Neural cell (in vitro differentiated cells): ENCODE results near the gene MMP24OS. TPM values are rescaled to one million over a fixed set of nuclear protein-coding genes. Genes with fewer than 3 reads are reported as not detected.

Experiments
- H2AFZ ChIP-seq: fragments of 200-600, 300-800 bp; sonication (generic), shearing (Covaris generic); 2 replicates; pipeline ENCODE4 v1.6.0; 2014; ENCODE audit warnings: low read depth, mild to moderate bottlenecking, antibody characterized with exemption, low read length, moderate library complexity
- H3F3A ChIP-seq: fragments of 200-600 bp; shearing (Covaris generic); 2 replicates; pipeline ENCODE4 v1.6.1; 2016; ENCODE audit warnings: mild to moderate bottlenecking, moderate library complexity, mixed read lengths, antibody characterized with exemption, low read length; ENCODE audit not compliant: insufficient read depth, poor library complexity, severe bottlenecking
- H3K27ac ChIP-seq: fragments of 200-600, 300-800 bp; sonication (generic), shearing (Covaris generic); 2 replicates; pipeline ENCODE4 v1.5.1; 2014; ENCODE audit warnings: mild to moderate bottlenecking, low read length, moderate library complexity
- H3K27me3 ChIP-seq: fragments of 300-800, 200-600 bp; sonication (generic), shearing (Covaris generic); 2 replicates; pipeline ENCODE4 v1.6.0; 2014; ENCODE audit warnings: mild to moderate bottlenecking, low read depth, low read length, moderate library complexity; ENCODE audit not compliant: insufficient read depth
- H3K36me3 ChIP-seq: fragments of 300-800, 200-600 bp; sonication (generic), shearing (Covaris generic); 2 replicates; pipeline ENCODE4 v1.5.1; 2014; ENCODE audit warnings: mild to moderate bottlenecking, antibody characterized with exemption, low read length, moderate library complexity; ENCODE audit not compliant: insufficient read depth
- H3K4me2 ChIP-seq: fragments of 300-800, 200-600 bp; sonication (generic), shearing (Covaris generic); 2 replicates; pipeline ENCODE4 v1.6.0; 2014; ENCODE audit warnings: mild to moderate bottlenecking, low read length
- H3K4me3 ChIP-seq: fragments of 300-800, 200-600 bp; sonication (generic), shearing (Covaris generic); 2 replicates; pipeline ENCODE4 v1.5.1; 2014; ENCODE audit warnings: mild to moderate bottlenecking, low read length, moderate library complexity
- H3K79me2 ChIP-seq: fragments of 200-600 bp; shearing (Covaris generic); replicated peaks from 2 replicates; pipeline ENCODE4 v1.6.0; 2014; ENCODE audit warnings: mild to moderate bottlenecking, low read length, moderate library complexity; ENCODE audit not compliant: insufficient read depth
- H3K9ac ChIP-seq: fragments of 300-800, 200-600 bp; sonication (generic), shearing (Covaris generic); 2 replicates; pipeline ENCODE4 v1.6.1; 2016; ENCODE audit warnings: mild to moderate bottlenecking, low read length, mixed read lengths
- H3K9me2 ChIP-seq: fragments of 200-600 bp; shearing (Covaris generic); 2 replicates; pipeline ENCODE4 v1.6.1; 2016; ENCODE audit warnings: mild to moderate bottlenecking, low read length, mixed read lengths; ENCODE audit not compliant: insufficient read depth
- H3K9me3 ChIP-seq: fragments of 200-600, 300-800 bp; sonication (generic), shearing (Covaris generic); 2 replicates; pipeline ENCODE4 v1.6.1; 2016; ENCODE audit warnings: mild to moderate bottlenecking, mixed run types, low read length, moderate library complexity, mixed read lengths
- H4K20me1 ChIP-seq: fragments of 200-600 bp; shearing (Covaris generic); 2 replicates; pipeline ENCODE4 v1.6.1; 2016; ENCODE audit warnings: mild to moderate bottlenecking, mixed run types; ENCODE audit not compliant: insufficient read depth
- EP300 ChIP-seq: fragments of 450-650 bp; conservative IDR thresholded peaks from 2 replicates; pipeline ENCODE4 v1.6.1; 2014; ENCODE audit warnings: antibody characterized with exemption, mild to moderate bottlenecking, moderate library complexity; ENCODE audit not compliant: poor library complexity, severe bottlenecking
- EZH2 ChIP-seq: fragments of 200-600, 300-800 bp; shearing (Covaris generic), sonication (generic); IDR thresholded peaks from 2 replicates; pipeline ENCODE4 v1.6.1; 2014; ENCODE audit warnings: antibody characterized with exemption, low read length, borderline replicate concordance, mild to moderate bottlenecking; ENCODE audit not compliant: insufficient read depth, poor library complexity, severe bottlenecking
- MXI1 ChIP-seq: fragments of 450-650 bp; conservative IDR thresholded peaks from 2 replicates; pipeline ENCODE4 v1.6.1; 2014; ENCODE audit warnings: antibody characterized with exemption, mild to moderate bottlenecking; ENCODE audit not compliant: poor library complexity, severe bottlenecking
- POLR2AphosphoS5 ChIP-seq: IDR thresholded peaks from 2 replicates; pipeline ENCODE4 v1.6.1; 2012
- RAD21 ChIP-seq: fragments of 450-650 bp; conservative IDR thresholded peaks from 2 replicates; pipeline ENCODE4 v1.6.1; 2014; ENCODE audit warnings: antibody characterized with exemption, mild to moderate bottlenecking, moderate library complexity
- REST ChIP-seq: IDR thresholded peaks from 2 replicates; pipeline ENCODE4 v1.6.1; 2012; ENCODE audit warnings: borderline replicate concordance
- SMC3 ChIP-seq: fragments of 450-650 bp; conservative IDR thresholded peaks from 2 replicates; pipeline ENCODE4 v1.6.1; 2014; ENCODE audit warnings: antibody characterized with exemption, mild to moderate bottlenecking, moderate library complexity; ENCODE audit not compliant: poor library complexity
- TAF1 ChIP-seq: IDR thresholded peaks from 2 replicates; pipeline ENCODE4 v1.6.1; 2012; ENCODE audit warnings: low read depth
- polyA plus RNA-seq: library from polyadenylated mRNA; depleted of rRNA; stranded (reverse); fragments of >200 nt; gene quantifications from 2 replicates; pipeline ENCODE4 v1.2.3, GENCODE V29; 2014
- TF ChIP-seq, protein P1 (sequence below): fragments of 450-650 bp; IDR thresholded peaks from 2 replicates; pipeline ENCODE4 v1.5.1; 2014; ENCODE audit warnings: antibody characterized with exemption, mild to moderate bottlenecking, moderate library complexity; ENCODE audit not compliant: poor library complexity, severe bottlenecking

MMP24OS gene
- polyA plus RNA-seq, 1 donor from 2014 or later: 7.7 TPM

DNA sequence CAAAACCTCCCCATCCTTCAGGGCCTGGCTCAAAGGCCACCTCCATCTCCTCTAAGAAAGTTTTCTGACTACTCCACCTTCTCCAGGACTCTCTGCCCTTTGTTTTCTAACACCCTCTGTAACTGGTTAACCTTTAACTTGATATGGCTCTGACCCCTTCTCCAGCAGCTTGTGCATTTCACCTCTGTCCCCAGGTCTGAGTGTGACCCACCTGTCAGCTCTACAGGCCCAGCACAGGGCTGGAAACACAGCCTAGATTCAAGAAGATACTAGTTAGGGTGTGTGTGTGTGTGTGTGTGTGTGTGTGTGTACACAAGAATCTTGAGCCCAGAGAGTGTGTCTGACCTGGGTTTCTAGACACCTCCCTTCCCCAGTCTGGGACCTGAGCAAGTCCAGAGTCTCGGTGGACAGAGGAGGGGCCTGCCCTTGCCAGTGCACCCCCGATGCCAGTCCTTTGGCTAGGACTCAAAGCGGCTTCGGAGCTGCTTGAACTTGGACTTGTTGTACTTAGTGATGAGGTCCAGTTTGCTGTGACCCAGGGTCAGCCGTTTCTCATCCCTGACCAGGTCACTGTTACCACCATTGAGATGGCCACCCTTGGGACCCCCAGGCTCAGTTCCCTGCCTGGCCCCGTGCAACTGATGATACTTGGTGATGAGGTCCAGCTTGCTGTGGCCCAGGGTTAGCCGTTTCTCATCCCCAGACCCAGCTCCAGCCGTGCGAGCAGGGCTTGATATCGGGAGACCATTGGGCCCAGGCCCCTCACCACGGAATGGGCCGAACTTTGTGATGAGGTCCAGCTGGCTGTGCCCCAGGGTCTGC lies 8.4 kb upstream of the MMP24OS start:
- Histone ChIP-seq H3K79me2 (peaks cover 16% of the 10 kb centered on the region), H3F3A (no peaks in the 10 kb centered on the region), H3K9me3 (no peaks in the 10 kb centered on the region), H2AFZ (no peak overlapping the region), H3K4me2 (no peak overlapping the region), H3K27me3 (no peaks in the 10 kb centered on the region), H3K27ac (no peak overlapping the region), H3K4me3 (no peak overlapping the region), H4K20me1 (no peaks in the 10 kb centered on the region), H3K9ac (no peak overlapping the region), H3K9me2 (no peaks in the 10 kb centered on the region), H3K36me3 (no peaks in the 10 kb centered on the region)
- TF ChIP-seq REST: no peak
- TF ChIP-seq EZH2: no peak
- no peak for TF ChIP-seq POLR2AphosphoS5
- no peak for TF ChIP-seq EP300
- TF ChIP-seq RAD21: no peak
- TF ChIP-seq MXI1: no peak
- no peak for TF ChIP-seq SMC3
- TF ChIP-seq, protein P1, sequence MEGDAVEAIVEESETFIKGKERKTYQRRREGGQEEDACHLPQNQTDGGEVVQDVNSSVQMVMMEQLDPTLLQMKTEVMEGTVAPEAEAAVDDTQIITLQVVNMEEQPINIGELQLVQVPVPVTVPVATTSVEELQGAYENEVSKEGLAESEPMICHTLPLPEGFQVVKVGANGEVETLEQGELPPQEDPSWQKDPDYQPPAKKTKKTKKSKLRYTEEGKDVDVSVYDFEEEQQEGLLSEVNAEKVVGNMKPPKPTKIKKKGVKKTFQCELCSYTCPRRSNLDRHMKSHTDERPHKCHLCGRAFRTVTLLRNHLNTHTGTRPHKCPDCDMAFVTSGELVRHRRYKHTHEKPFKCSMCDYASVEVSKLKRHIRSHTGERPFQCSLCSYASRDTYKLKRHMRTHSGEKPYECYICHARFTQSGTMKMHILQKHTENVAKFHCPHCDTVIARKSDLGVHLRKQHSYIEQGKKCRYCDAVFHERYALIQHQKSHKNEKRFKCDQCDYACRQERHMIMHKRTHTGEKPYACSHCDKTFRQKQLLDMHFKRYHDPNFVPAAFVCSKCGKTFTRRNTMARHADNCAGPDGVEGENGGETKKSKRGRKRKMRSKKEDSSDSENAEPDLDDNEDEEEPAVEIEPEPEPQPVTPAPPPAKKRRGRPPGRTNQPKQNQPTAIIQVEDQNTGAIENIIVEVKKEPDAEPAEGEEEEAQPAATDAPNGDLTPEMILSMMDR: no peak
- no peak for TF ChIP-seq TAF1

GRCh38 chr20:35285806-35286076 lies 7.8 kb upstream of the MMP24OS start:
- H3K27me3 ChIP-seq: no peaks in the 10 kb centered on the region
- H3K4me2 ChIP-seq: no peak overlapping the region
- peak overlapping the region; percentile 97 for H3K4me3 ChIP-seq
- peaks cover 16% of the 10 kb centered on the region for H3K79me2 ChIP-seq
- H2AFZ ChIP-seq: no peak overlapping the region
- no peak for TF ChIP-seq POLR2AphosphoS5
- no peak for TF ChIP-seq MXI1
- no peak for TF ChIP-seq SMC3
- no peak for TF ChIP-seq EZH2
- TF ChIP-seq EP300: no peak
- no peak for TF ChIP-seq TAF1
- TF ChIP-seq, protein P1: no peak
- TF ChIP-seq REST: no peak
- no peak for TF ChIP-seq RAD21
- H3F3A ChIP-seq: no peaks in the 10 kb centered on the region
- no peak overlapping the region for H3K27ac ChIP-seq
- no peaks in the 10 kb centered on the region for H3K36me3 ChIP-seq
- no peaks in the 10 kb centered on the region for H3K9me2 ChIP-seq
- H3K9ac ChIP-seq: no peak overlapping the region
- H3K9me3 ChIP-seq: no peaks in the 10 kb centered on the region
- H4K20me1 ChIP-seq: no peaks in the 10 kb centered on the region
